Measurements from ENCODE around the gene ZNF791.

Gene ZNF791

GRCh38 chr19:12647490-12648071, 36.9 kb downstream of the ZNF791 start:
- Histone ChIP-seq H3K4me3 (ENCODE audit: low read depth, low read length) (no peak overlapping the region), H3K9me3 (no peaks in the 10 kb centered on the region; the same call in 1 of the 2 replicates), H3K27me3 (no peaks in the 10 kb centered on the region), H3K4me1 (no peaks in the 10 kb centered on the region), H3K36me3 (no peaks in the 10 kb centered on the region)
- peak; percentile 68 for DNase-seq
- TF ChIP-seq CTCF (IDR thresholded peaks at IDR 0.05; ENCODE audit: low read depth, low read length), result no peak

GRCh38 chr19:12648088-12648487, 37.4 kb downstream of the ZNF791 start:
- H3K4me3 ChIP-seq (ENCODE audit: low read depth, low read length), result no peak overlapping the region
- H3K9me3 ChIP-seq, result no peaks in the 10 kb centered on the region; the same call in 1 of the 2 replicates
- no peaks in the 10 kb centered on the region for H3K27me3 ChIP-seq
- no peak for DNase-seq
- H3K36me3 ChIP-seq, result no peaks in the 10 kb centered on the region
- no peak for TF ChIP-seq CTCF (IDR thresholded peaks at IDR 0.05; ENCODE audit: low read depth, low read length)
- H3K4me1 ChIP-seq, result no peaks in the 10 kb centered on the region

GRCh38 chr19:12649941-12650340, 39.2 kb downstream of the ZNF791 start:
- no peaks in the 10 kb centered on the region for H3K36me3 ChIP-seq
- H3K27me3 ChIP-seq, result no peaks in the 10 kb centered on the region
- no peak for TF ChIP-seq CTCF (IDR thresholded peaks at IDR 0.05; ENCODE audit: low read depth, low read length)
- H3K4me1 ChIP-seq, result no peaks in the 10 kb centered on the region
- H3K9me3 ChIP-seq, result no peaks in the 10 kb centered on the region; the same call in 1 of the 2 replicates
- H3K4me3 ChIP-seq (ENCODE audit: low read depth, low read length), result no peak overlapping the region
- no peak for DNase-seq

GRCh38 chr19:12652219-12652618, 41.5 kb downstream of the ZNF791 start:
- H3K4me3 ChIP-seq (ENCODE audit: low read depth, low read length), result no peak overlapping the region
- H3K36me3 ChIP-seq, result peaks cover 3% of the 10 kb centered on the region; the same call in 1 of the 2 replicates
- no peak for TF ChIP-seq CTCF (IDR thresholded peaks at IDR 0.05; ENCODE audit: low read depth, low read length)
- no peaks in the 10 kb centered on the region for H3K4me1 ChIP-seq
- no peak for DNase-seq
- no peaks in the 10 kb centered on the region for H3K27me3 ChIP-seq
- no peaks in the 10 kb centered on the region; the same call in 1 of the 2 replicates for H3K9me3 ChIP-seq

- H3K9me3 ChIP-seq, result no peaks in the 10 kb centered on the region
- no peaks in the 10 kb centered on the region for H3K4me1 ChIP-seq
- DNase-seq, result no peak
- no peaks in the 10 kb centered on the region for H3K27me3 ChIP-seq
- no peak for TF ChIP-seq CTCF (IDR thresholded peaks at IDR 0.05; ENCODE audit: low read depth, low read length)
- no peak overlapping the region for H3K4me3 ChIP-seq (ENCODE audit: low read depth, low read length)
- H3K36me3 ChIP-seq, result peaks cover 3% of the 10 kb centered on the region; the same call in 1 of the 2 replicates
Measured at GRCh38 chr19:12655546-12655945, 44.8 kb downstream of the ZNF791 start.

GRCh38 chr19:12656899-12657571, 46.3 kb downstream of the ZNF791 start:
- H3K4me1 ChIP-seq, result no peaks in the 10 kb centered on the region
- no peaks in the 10 kb centered on the region for H3K27me3 ChIP-seq
- no peaks in the 10 kb centered on the region for H3K9me3 ChIP-seq
- H3K36me3 ChIP-seq, result peaks cover 3% of the 10 kb centered on the region; the same call in 1 of the 2 replicates
- DNase-seq, result no peak
- no peak overlapping the region for H3K4me3 ChIP-seq (ENCODE audit: low read depth, low read length)
- TF ChIP-seq CTCF (IDR thresholded peaks at IDR 0.05; ENCODE audit: low read depth, low read length), result no peak
